GM12891 (cell line): ENCODE data around the gene KDM4C.

Experiments used
- POLR2A ChIP-seq: IDR thresholded peaks from 2 replicates; pipeline ENCODE4 v1.6.1; 2011; ENCODE audit warnings: low read depth, low read length, control low read depth
- POLR2AphosphoS5 ChIP-seq: IDR thresholded peaks from 2 replicates; pipeline ENCODE4 v1.6.1; 2011; ENCODE audit warnings: low read depth, low read length, control low read depth
- SPI1 ChIP-seq: IDR thresholded peaks from 2 replicates; pipeline ENCODE4 v1.6.1; 2011; ENCODE audit warnings: low read depth, low read length, control low read depth
- TAF1 ChIP-seq: IDR thresholded peaks from 2 replicates; pipeline ENCODE4 v1.6.1; 2011; ENCODE audit warnings: low read depth, low read length, control low read depth

- TF ChIP-seq TAF1 (no peak), POLR2A (no peak), POLR2AphosphoS5 (no peak), SPI1 (no peak)
Observed at GRCh38 chr9:6833518-6834192, 75.9 kb downstream of the KDM4C start.
